T-helper 1 cell treated with Interleukin-12 subunit alpha and Interleukin-12 subunit beta and Interleukin-4 antibody, amounts not matched to agents 30 ng/mL and 1 ng/mL, for 36 hours (primary cell): Measurements from ENCODE around the gene CABCOCO1. TPM values are rescaled to one million over a fixed set of nuclear protein-coding genes. Genes with fewer than 3 reads are reported as not detected.

ENCODE experiments used
- intact Hi-C: fragments of 100-400 bp; cut with micrococcal nuclease; formaldehyde crosslinking; loops from one replicate; pipeline ENCODE4 v1.15.1; 2024
- total RNA-seq: library from RNA; stranded (reverse); gene quantifications from 2 replicates; pipeline ENCODE4 v1.2.3, GENCODE V29; 2022

CABCOCO1 gene
- total RNA-seq, 1 donor from 2014 or later = not detected

GRCh38 chr10:61812052-61812721, 149.5 kb downstream of the CABCOCO1 start:
- intact Hi-C loops = no loop called here

GRCh38 chr10:61812920-61813319, 150.2 kb downstream of the CABCOCO1 start:
- intact Hi-C loops = no loop called here

- intact Hi-C loops = no loop called here
These were observed 151.4 kb downstream of the CABCOCO1 start for GRCh38 chr10:61814160-61814559.

- intact Hi-C loops = no loop called here
These were observed 152.8 kb downstream of the CABCOCO1 start for GRCh38 chr10:61815496-61815895.

Other genes with a start within 250 kb of the CABCOCO1 start
- gene TMEM26, start 209.5 kb upstream of the CABCOCO1 start, total RNA-seq = not detected in 2 replicates
- 55.7 and 59.5 TPM in 2 replicates for gene ARID5B, start 238.8 kb downstream of the CABCOCO1 start, total RNA-seq